Ishikawa (cell line): ENCODE results near the gene KRTAP19-5.

Experiments
- CEBPB ChIP-seq: IDR thresholded peaks from 2 replicates; pipeline ENCODE4 v1.6.1; 2012
- EP300 ChIP-seq: IDR thresholded peaks from 2 replicates; pipeline ENCODE4 v1.6.1; 2012; ENCODE audit warnings: borderline replicate concordance
- REST ChIP-seq: IDR thresholded peaks from 2 replicates; pipeline ENCODE4 v1.6.1; 2012; ENCODE audit warnings: low read depth, mild to moderate bottlenecking
- TEAD4 ChIP-seq: IDR thresholded peaks from 2 replicates; pipeline ENCODE4 v1.6.1; 2012

GRCh38 chr21:30478004-30478403 lies 23.9 kb downstream of the KRTAP19-5 start:
- TF ChIP-seq TEAD4 (no peak), REST (no peak), EP300 (no peak), CEBPB (no peak)
